NOMO-1 treated with dmso at 0.1 percent for 144 hours (cell line): ENCODE results near the gene OCIAD1.
"Not testable (repeated sequence)": the region's sequence is repeated elsewhere in the genome, so short reads cannot be mapped to it uniquely, and the experiment has no call there.

Experiments
- DNase-seq: peaks from one replicate; lab custom pipeline; 2025; ENCODE audit not compliant: unreplicated experiment; lab: John Stamatoyannopoulos, UW

Gene OCIAD1

GRCh38 chr4:48816971-48817370 lies 13.9 kb upstream of the OCIAD1 start:
- DNase-seq = no peak

DNA sequence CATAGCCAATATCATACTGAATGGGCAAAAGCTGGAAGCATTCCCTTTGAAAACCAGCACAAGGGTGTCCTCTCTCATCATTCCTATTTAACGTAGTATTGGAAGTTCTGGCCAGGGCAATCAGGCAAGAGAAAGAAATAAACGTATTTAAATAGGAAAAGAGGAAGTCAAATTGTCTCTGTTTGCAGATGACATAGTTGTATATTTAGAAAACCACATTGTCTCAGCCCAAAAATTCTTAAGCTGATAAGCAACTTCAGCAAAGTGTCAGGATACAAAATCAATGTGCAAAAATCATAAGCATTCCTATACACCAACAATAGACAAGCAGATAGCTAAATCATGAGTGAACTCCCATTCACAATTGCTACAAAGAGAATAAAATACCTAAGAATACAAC lies 9.5 kb upstream of the OCIAD1 start:
- not testable (repeated sequence) for DNase-seq

GRCh38 chr4:48827622-48828021 lies 3.3 kb upstream of the OCIAD1 start:
- no peak for DNase-seq

DNA sequence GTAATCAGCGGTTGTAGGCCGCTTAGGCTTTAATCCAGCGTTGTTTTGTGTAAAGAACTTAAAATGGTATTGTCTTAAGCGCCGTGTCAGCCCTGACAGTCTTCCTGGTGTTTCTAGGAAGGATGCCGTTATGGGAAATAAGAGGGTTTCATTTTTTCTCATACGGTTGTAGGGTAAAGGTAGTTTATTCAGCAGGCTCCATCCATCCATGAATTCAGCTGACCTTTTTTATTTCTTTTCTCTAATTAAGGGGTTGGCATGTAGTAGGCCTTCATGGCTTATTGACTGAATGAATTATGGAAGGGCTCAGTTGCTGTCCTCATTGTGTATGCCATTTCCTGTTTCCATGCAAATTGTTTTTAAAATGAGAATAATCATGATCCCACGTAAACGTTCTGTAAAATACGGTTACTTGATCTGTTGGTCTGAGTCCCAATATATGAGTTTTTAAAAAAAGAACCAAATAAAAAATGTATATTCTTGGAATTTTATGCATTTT lies 693 bp downstream of the OCIAD1 start:
- DNase-seq = no peak

DNA sequence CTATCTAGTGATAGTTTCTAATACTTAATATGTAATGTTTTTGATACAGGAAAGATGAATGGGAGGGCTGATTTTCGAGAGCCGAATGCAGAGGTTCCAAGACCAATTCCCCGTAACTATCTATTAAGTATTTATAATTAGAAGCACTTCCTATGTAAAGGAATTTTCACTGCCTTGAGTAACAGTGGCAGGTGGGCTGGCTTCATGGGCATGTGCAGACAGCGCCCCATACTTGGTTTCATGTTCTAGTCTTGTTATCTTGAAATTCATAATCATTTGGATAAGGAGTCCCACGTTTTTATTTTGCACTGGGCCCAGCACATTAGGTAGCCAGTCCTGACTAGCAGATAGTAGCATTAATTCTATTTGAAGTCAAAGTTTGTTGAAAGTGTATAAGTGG lies 1.7 kb downstream of the OCIAD1 start:
- DNase-seq = no peak

- DNase-seq = no peak
These were observed 5.8 kb downstream of the OCIAD1 start for GRCh38 chr4:48836658-48837057.

- no peak for DNase-seq
These were observed 10.3 kb downstream of the OCIAD1 start for GRCh38 chr4:48841045-48841827.

GRCh38 chr4:48844843-48845242 lies 14.0 kb downstream of the OCIAD1 start:
- no peak for DNase-seq

DNA sequence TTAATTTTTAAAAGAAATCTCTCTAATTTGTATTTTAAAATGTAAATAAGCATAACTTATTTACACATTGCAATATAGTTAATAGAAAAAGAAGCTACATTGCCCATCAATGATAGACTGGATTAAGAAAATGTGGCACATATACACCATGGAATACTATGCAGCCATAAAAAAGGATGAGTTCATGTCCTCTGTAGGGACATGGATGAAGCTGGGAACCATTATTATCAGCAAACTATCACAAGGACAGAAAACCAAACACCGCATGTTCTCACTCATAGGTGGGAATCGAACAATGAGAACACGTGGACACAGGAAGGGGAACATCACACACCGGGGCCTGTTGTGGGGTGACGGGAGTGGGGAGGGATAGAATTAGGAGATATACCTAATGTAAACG lies 17.9 kb downstream of the OCIAD1 start:
- DNase-seq = not testable (repeated sequence)

GRCh38 chr4:48851651-48852050 lies 20.8 kb downstream of the OCIAD1 start:
- DNase-seq = no peak

DNA sequence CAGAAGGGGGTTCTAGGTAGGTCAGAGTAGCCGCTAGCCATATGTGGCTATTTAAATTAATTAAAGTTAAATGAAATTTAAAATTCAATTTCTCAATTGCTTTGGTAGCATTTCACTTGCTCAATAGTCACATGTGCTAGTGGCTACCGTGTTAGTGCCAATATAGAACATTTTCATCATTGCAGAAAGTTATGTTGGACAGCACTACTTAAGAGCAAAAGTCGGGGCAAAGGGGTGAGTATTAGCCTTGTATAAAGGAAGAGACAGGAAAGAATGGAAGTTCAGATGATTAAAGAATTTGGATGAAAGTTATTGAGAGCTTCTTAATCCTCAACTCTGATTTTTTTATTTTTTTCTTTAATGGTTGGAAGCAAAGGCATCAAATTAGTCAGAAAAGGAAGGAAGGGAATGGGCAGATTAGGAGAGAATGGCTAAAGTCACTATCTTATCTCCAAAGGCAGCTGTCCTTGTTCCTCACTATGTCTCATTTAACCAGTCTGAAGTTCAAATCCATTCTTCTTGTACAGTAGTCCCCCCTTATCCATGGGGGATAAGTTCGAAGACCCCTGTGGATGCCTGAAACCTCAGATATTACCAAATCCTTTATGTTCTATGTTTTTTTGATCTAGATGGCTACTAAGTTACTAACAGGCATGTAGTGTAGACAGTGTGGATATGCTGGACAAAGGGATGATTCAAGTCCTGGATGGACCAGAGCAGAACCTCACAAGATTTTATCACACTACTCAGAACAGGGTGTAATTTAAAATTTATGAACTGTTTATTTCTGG lies 22.9 kb downstream of the OCIAD1 start:
- DNase-seq = no peak

- DNase-seq = no peak
These were observed 23.5 kb downstream of the OCIAD1 start for GRCh38 chr4:48854395-48854683.

DNA sequence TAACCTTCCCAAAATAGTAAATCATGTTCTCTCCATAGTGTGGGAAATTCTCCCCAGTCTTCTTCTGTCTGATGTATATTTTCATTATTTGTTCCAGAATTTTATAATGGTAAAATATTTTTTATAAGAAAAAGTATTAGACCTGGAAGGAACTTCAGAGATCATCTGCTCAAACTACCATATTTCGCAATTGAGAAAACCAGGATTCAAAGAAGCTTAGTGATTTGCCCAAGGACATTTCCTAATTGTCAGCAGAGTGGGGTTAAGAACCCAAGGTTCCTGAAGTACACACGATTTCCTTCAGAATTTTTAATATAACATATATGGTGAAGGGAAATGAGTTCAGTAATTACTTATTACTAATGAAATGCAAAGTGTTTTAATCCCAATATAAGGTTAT lies 24.1 kb downstream of the OCIAD1 start:
- DNase-seq = no peak

GRCh38 chr4:48858130-48858529 lies 27.2 kb downstream of the OCIAD1 start:
- DNase-seq = peak; percentile 14

- no peak for DNase-seq
These were observed 31.1 kb downstream of the OCIAD1 start for GRCh38 chr4:48862038-48862437.

DNA sequence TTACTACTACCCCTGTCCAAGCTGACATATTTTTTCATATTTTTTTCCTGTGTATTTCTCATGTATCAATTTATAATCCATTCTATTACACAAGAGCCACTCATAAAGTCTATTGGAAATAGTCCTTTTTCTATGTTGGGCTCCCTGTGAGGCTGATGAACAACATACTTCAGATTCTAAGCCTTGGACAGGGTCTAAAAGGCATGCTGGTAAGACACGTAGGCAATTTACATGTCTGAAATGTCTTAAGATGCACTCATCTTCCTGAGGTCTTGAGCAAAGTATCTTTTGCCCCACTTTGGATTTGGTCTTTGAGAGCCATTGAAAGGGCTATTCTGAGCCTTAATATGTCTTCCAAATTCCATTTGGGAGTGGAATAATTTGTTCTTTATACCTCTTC lies 31.8 kb downstream of the OCIAD1 start:
- DNase-seq = no peak

DNA sequence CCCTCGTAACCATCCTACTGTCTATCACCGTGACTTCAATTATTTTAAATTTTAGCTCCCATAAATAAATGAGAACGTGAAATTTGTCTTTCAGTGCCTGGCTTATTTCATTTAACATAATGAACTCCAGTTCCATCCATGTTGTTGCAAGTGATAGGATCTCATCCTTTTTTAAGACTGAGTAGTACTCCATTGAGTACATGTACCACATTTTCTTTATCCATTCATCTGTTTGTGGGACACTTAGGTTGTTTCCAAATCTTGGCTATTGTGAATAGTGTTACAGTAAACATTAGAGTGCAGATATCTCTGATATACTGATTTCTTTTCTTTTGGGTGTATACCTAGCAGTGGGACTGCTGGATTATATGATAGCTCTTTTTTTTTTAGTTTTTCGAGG lies 32.8 kb downstream of the OCIAD1 start:
- DNase-seq = no peak

- DNase-seq = not testable (repeated sequence)
These were observed 33.8 kb downstream of the OCIAD1 start for GRCh38 chr4:48864696-48865095.

DNA sequence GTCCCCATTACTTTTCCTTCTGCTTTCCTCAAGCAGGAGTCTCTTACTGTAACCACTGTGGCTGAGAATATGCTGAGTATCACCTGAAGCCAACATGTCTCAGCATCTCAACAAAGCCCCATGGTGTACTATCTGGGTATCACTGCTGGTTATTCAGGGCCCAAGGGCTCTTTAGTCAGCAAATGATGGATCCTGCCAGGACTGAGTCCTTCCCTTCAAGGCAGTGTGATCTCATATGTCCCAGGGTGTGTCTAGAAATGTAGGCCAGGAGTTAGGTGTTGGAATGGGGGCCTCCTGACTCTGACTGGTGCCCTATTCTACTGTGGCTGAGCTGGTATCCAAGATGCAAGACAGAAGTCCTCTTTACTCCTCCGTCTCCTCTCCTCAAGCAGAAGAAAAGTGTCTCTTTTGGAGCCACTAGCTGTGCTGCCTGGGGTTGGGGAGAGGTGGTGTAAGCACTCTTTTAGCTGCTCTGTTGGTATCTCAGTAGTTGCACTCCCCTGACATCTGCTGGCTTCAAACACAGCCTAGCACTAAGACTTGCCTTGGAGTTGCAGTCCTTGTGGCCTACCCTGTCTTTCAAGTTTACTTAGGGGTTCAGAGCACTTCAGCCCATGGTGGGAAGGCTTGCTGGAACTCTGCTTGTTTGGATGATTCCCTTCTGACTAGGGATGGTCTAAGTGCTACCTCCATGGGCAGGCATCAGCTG lies 47.1 kb downstream of the OCIAD1 start:
- DNase-seq = no peak

GRCh38 chr4:48879561-48880442 lies 48.9 kb downstream of the OCIAD1 start:
- no peak for DNase-seq

DNA sequence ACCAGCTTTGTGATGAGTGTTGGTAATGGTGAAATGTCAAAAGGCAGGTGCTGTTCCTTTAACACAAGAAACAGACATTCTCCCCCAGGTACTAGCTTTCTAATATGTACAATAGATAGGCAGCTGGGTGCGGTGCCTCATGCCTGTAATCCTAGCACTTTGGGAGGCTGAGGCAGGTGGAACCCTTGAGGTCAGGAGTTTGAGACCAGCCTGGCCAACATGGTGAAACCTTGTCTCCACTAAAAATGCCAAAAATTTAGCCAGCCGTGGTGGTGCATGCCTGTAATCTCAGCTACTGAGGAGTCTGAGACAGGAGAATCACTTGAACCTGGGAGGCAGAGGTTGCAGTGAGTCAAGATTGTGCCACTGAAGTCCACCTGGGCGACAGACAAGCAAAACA lies 50.8 kb downstream of the OCIAD1 start:
- DNase-seq = not testable (repeated sequence)
